CD4-positive, alpha-beta T cell treated with Interferon gamma for 1 hour (primary cell): ENCODE data around the gene ZNF174.
A peak's percentile ranks its signal among the peaks of the same experiment; 100 is the strongest.

Experiments used
- DNase-seq: peaks from one replicate; pipeline ENCODE4 v3.0.0-alpha.2; 2020

ZNF174 gene

GRCh38 chr16:3400779-3401688 is at the start of gene ZNF174, which contains the start of gene ZSCAN32:
ZNF174 (plus strand) TSS chr16:3401215; CDS start chr16:3402005, 790 bp downstream.
ZSCAN32 (minus strand) TSS chr16:3401004; CDS start chr16:3397557, 3,447 bp downstream.
- peak; percentile 99 for DNase-seq

- no peak for DNase-seq
Observed at GRCh38 chr16:3355589-3355988, 45.4 kb upstream of the ZNF174 start, which contains the start of gene OR2C1. OR2C1 (plus strand) TSS chr16:3355889; CDS start chr16:3355941, 52 bp downstream.

GRCh38 chr16:3356118-3356517 is 44.9 kb upstream of the ZNF174 start:
- no peak for DNase-seq

- DNase-seq: no peak
Observed at GRCh38 chr16:3358871-3359270, 42.1 kb upstream of the ZNF174 start.

- DNase-seq: no peak
Observed at GRCh38 chr16:3362931-3363330, 38.1 kb upstream of the ZNF174 start.

- DNase-seq: no peak
Observed at GRCh38 chr16:3363793-3364192, 37.2 kb upstream of the ZNF174 start.

GRCh38 chr16:3364774-3365427 is 36.1 kb upstream of the ZNF174 start:
- peak; percentile 91 for DNase-seq

- DNase-seq: no peak
Observed at GRCh38 chr16:3369073-3369472, 31.9 kb upstream of the ZNF174 start.

- DNase-seq: no peak
Observed at GRCh38 chr16:3375680-3376079, 25.3 kb upstream of the ZNF174 start.

- no peak for DNase-seq
Observed at GRCh38 chr16:3377917-3378316, 23.1 kb upstream of the ZNF174 start.

- DNase-seq: no peak
Observed at GRCh38 chr16:3383045-3383448, 18.0 kb upstream of the ZNF174 start.

- DNase-seq: no peak
Observed at GRCh38 chr16:3388325-3388724, 12.7 kb upstream of the ZNF174 start.

- no peak for DNase-seq
Observed at GRCh38 chr16:3389663-3390338, 11.2 kb upstream of the ZNF174 start.

- DNase-seq: no peak
Observed at GRCh38 chr16:3400446-3400778, 603 bp upstream of the ZNF174 start.

- DNase-seq: no peak
Observed at GRCh38 chr16:3401719-3402397, 843 bp downstream of the ZNF174 start.

- DNase-seq: no peak
Observed at GRCh38 chr16:3408561-3409197, 7.7 kb downstream of the ZNF174 start.

GRCh38 chr16:3413730-3414379 is 12.8 kb downstream of the ZNF174 start:
- DNase-seq: no peak

GRCh38 chr16:3431779-3432219 is 30.8 kb downstream of the ZNF174 start:
- peak; percentile 54 for DNase-seq

- no peak for DNase-seq
Observed at GRCh38 chr16:3434373-3434772, 33.4 kb downstream of the ZNF174 start.

- no peak for DNase-seq
Observed at GRCh38 chr16:3439637-3440036, 38.6 kb downstream of the ZNF174 start.
